ENCODE measurements around the gene BBX.

BBX gene

DNA sequence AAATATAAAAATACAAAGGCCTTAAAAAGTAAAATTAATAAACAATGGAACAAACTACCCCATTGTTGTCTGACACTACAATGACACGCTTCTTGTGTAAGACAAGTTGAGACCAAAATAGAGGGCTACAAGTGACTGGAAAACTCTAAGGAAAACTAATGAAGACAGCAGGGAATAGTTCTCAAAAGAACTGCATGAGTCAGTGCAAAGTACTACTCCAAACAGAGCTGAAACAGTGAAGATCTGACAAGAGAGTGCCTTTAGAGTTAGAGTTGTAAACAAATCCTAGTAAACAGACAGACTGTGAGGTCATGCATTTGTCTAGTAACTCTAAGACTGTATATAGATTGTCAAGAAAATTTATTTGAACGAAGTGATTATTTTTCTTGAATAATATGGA lies 233.9 kb downstream of the BBX start:
- no peak for DNase-seq

DNA sequence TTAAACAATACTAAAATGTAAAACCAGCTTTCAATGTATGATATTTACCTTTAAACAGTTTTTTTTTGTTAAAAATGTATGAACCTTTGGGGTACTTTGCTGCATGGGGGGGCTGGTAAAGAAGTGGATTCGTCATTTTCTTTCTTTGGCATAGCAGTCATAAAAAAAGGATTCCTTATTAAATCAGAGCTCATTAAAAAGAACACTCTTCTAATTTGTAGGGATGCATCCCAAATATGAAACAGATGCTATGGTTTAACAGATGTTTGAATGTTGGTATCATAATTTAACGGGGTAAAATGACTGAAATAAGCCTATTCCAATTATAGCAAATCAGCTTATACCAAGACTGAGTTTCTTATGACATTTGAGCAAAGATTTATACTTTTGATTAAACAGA lies 234.4 kb downstream of the BBX start:
- no peak for DNase-seq

- DNase-seq = no peak
Observed at GRCh38 chr3:107760144-107760543, 237.4 kb downstream of the BBX start.

DNA sequence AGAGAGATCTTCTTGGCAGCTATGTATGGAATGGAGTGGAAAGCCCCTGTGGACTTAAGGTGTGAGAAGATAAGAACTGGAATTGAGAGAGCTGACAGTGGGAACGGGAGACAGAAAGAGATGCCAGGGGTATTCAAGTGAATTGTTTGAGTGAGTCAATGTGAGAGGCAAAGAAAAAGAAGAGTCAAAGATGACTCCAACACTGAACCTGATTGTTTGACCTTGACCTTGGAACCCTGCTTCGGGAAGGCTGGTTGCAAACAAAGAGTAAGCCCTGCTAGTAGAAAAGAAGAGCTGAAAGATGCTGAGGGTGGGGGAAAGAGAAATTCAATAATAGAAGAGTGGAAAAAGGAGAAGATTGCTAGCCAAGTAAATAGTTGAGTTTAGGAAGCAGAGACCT lies 238.6 kb downstream of the BBX start:
- DNase-seq = no peak

GRCh38 chr3:107765524-107765923 lies 242.8 kb downstream of the BBX start:
- no peak for DNase-seq

GRCh38 chr3:107767897-107768605 lies 245.3 kb downstream of the BBX start:
- DNase-seq = no peak

- no peak for DNase-seq
Observed at GRCh38 chr3:107769882-107770281, 247.1 kb downstream of the BBX start.

DNA sequence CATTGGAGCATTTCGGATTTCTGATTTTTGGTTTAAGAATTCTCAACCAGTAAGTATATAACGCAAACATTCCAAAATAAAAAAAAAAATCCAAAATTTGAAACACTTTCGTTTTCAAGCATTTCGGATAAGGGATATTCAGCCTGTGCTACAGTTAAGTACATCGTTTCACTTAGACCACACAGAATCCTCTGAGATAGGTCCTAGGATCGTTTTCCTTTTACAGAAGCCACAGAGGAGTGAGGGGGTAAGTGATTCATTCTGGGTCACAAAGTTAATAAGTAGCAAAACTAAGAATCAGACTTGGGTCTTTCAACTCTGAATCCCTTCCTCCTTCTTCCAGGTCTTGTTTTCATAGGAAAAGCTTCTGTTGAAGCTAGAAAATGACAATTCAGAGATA lies 249.3 kb downstream of the BBX start:
- no peak for DNase-seq

DNA sequence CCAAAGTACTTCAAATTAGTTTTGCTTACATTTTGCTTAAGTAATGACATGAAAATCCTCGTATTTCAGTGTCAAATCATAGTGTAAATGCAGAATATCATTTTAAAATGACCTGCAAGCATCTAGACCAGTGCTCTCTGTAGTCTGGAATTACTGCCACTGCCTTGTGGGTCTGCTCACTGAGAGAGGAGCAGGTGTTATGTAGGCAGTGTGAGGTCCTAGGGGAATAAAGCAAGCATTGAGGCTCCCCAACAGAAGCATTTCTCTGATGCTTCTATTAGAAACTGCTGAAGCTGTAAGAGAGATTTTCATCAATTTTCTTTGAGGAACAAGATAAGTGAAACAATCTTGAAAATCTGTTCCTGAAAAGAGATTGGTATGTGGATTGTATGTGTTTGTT lies 253.2 kb downstream of the BBX start:
- DNase-seq = no peak

DNA sequence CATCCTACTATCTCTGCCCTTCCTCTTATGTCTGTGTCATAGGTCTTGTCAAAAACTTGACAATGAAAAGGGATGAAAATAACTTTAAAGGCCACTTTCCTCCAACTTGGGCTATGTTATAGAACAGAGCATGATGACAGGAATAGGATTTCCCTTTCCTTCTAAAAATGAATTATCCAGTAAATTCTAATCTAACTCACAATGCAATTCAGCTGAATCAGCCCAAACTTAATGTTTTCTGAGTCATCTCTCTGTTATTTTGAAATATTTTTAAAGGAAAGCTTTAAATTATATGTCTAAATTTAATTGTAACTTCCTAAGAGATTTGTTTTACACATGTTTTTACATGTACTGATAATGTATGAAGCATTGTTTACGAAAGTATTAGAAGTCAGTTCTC lies 258.5 kb downstream of the BBX start:
- DNase-seq = no peak

DNA sequence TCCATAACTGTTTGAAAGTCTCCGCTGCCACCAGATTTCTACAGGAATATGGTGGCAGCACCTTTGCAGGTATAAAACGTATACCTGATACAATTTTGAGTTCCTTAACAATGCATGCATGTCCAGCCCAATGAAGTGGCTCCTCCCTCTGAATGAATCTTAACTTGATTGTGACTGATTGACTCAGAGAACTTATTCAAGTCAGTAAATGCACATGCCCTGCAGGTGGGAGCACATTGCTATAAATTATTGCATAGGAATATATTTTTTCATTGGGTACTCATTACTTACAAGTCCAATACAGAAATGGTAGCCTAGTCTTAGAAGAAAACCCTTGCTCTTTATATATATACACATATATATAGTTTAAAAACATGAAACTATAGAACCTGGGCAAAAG lies 259.3 kb downstream of the BBX start:
- no peak for DNase-seq

DNA sequence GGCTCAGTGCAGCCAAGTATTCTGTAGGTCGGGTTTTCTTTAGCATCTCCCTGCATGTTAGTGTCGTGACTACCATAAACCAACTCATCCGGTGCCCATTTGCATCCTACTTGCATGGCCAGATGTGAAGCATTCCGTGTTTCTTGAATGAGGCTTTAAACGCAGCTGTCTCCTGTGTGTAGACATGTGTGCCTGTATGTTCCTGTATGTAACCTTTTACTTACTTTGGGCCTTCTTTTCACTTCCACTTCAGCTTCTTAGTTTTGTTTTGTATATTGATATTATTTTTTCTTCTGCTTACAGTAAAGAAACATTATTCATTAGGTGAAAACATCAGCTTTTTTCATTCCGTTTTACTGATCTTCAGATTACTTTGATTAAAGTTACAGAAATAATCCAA lies 267.9 kb downstream of the BBX start:
- DNase-seq = no peak

- no peak for DNase-seq
Observed at GRCh38 chr3:107791027-107791426, 268.3 kb downstream of the BBX start.

DNA sequence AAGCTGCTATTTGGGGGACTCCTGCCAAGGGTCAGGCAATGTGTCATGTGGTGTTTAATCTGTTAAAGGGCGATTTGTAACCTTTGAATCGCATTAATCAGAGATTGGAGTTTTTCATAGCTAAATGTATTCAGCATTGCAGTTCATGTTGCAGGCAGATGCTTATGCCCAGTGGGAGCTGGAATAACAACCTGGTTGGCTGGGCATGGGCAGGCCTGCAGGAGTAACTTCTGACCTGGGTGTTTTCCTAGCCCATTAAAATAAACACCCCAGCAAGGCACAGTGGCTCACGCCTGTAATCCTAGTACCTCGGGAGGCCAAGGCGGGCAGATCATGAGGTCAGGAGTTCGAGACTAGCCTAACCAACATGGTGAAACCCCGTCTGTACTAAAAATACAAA lies 268.7 kb downstream of the BBX start:
- no peak for DNase-seq

GRCh38 chr3:107794664-107795443 lies 272.1 kb downstream of the BBX start:
- DNase-seq = no peak

DNA sequence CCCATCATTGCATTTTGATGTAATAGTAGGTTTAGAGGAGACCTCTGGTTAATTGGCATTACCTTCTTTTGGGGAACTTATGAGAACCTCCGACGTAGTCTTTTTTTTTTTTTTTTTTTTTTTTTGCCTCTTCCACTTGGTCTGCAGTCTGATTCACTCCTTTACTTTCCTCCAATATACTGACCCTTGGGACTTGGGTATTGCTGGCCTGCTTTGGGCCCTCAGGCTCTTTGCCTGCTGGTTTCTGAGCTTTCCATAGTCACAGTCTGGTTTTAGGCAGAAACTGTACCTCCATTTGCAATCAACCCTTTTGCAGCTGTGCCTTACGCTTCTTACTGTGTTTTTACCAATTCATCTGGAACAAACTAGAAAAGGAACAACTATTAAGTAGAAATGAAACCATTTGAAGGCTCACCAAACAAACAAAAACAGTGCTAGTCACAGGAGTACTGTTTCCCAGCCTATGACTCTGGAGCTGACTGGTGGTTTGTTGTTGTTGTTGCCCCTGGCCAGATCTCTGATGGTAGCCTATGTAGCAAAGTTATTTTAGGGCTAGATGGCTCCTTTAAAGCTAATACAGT lies 272.8 kb downstream of the BBX start:
- no peak for DNase-seq

DNA sequence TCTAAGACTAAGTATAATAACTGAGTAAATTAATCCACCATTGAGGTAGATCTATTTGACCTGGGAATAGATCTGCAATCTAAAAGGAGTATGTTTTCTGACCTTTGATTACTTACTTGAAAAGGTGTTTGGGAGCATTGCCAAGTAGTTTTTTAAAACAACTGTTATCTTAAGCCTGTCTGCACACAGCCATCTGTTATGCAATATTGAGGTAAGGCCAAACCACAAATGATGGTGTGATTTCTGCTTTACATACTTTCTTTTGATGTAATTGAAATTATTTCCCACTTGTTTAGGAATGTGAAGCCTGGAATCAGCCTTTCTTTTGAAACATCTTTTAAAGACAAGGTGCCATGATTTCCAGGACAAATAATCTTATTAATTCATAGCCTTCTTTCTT lies 274.0 kb downstream of the BBX start:
- no peak for DNase-seq

DNA sequence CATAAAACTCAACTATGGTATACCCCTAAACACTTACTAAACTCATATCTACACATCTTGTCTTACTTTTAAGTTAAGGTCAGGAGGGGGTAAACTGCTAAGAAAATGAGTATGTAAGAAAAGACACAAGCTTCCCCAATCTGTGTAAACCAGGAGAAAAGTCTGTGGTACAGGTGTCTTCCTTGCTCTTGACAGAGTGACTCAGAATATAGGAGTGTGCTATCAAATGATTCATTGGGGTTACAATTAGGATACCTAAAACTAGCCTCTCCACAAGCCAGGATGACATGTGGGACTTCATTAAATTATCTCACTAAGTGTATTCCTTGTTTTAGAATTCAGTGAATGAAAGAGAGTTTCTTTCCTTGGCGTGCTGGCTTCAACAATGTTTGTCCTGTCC lies 274.8 kb downstream of the BBX start:
- no peak for DNase-seq

GRCh38 chr3:107798381-107798780 lies 275.6 kb downstream of the BBX start:
- DNase-seq = no peak

DNA sequence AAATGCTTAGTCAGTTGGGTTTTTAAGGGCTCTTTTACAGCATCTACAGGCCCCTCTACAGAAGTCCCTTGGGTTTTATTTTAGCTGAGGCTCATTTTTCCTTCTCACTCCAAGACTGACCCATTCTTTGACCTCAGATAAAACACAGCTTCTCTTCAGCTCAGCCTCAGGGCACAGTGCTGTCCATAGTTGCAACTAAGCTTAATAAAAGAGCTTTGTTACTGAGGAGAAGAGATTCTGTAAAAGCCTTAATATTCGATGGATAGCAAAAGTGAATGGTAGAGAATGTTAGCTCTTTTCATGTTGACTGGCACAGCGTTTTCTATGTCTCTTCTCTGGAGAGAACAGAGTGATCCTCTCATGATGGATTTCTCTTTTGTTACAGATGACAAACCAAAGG lies 277.9 kb downstream of the BBX start:
- no peak for DNase-seq

- DNase-seq = no peak
Observed at GRCh38 chr3:107803170-107803569, 280.4 kb downstream of the BBX start.

GRCh38 chr3:107806021-107806420 lies 283.3 kb downstream of the BBX start:
- DNase-seq = no peak

GRCh38 chr3:107806536-107806935 lies 283.8 kb downstream of the BBX start:
- DNase-seq = no peak
